GM23338 (cell line): ENCODE data around the gene ANKRD7. TPM values are rescaled to one million over a fixed set of nuclear protein-coding genes. Genes with fewer than 3 reads are reported as not detected.

Source experiments
- ATAC-seq: fragments of 200-7000 bp; cut with Tn5 transposase; 3 replicates; pipeline ENCODE4 v1.9.1; 2020
- DNase-seq: peaks from one replicate; pipeline ENCODE4 v3.0.0-alpha.2; 2015; ENCODE audit warnings: low spot score
- H2AFZ ChIP-seq: fragments of 200-600 bp; sonication (generic); 2 replicates; pipeline ENCODE4 v1.8.0; 2016; ENCODE audit warnings: antibody characterized with exemption, mild to moderate bottlenecking, moderate library complexity
- H3F3A ChIP-seq: fragments of 200-600 bp; sonication (generic); replicated peaks from 2 replicates; pipeline ENCODE4 v1.8.0; 2017; ENCODE audit warnings: antibody characterized with exemption, mixed run types, low read depth
- H3K27ac ChIP-seq: fragments of 200-600 bp; sonication (generic); 2 replicates; pipeline ENCODE4 v1.6.1; 2016; ENCODE audit warnings: low read depth
- H3K27me3 ChIP-seq: fragments of 200-600 bp; sonication (generic); 2 replicates; pipeline ENCODE4 v1.8.0; 2016; ENCODE audit warnings: mild to moderate bottlenecking, mixed run types, moderate library complexity; ENCODE audit not compliant: insufficient read depth
- H3K36me3 ChIP-seq: fragments of 200-600 bp; sonication (generic); 2 replicates; pipeline ENCODE4 v1.8.0; 2016; ENCODE audit warnings: mild to moderate bottlenecking; ENCODE audit not compliant: insufficient read depth
- H3K4me1 ChIP-seq: fragments of 200-600 bp; sonication (generic); 2 replicates; pipeline ENCODE4 v1.8.0; 2016; ENCODE audit warnings: mild to moderate bottlenecking, moderate library complexity; ENCODE audit not compliant: insufficient read depth
- H3K4me2 ChIP-seq: fragments of 200-600 bp; sonication (generic); 2 replicates; pipeline ENCODE4 v1.7.1; 2017; ENCODE audit warnings: mixed run types
- H3K4me3 ChIP-seq: fragments of 200-600 bp; sonication (generic); 2 replicates; pipeline ENCODE4 v1.6.1; 2016; ENCODE audit warnings: mixed run types
- H3K79me2 ChIP-seq: fragments of 200-600 bp; sonication (generic); replicated peaks from 2 replicates; pipeline ENCODE4 v1.8.0; 2017; ENCODE audit warnings: mild to moderate bottlenecking; ENCODE audit not compliant: insufficient read depth
- H3K9me2 ChIP-seq: fragments of 200-600 bp; sonication (generic); 2 replicates; pipeline ENCODE4 v1.8.0; 2017; ENCODE audit not compliant: insufficient read depth
- H4K20me1 ChIP-seq: fragments of 200-600 bp; sonication (generic); replicated peaks from 2 replicates; pipeline ENCODE4 v1.8.0; 2017; ENCODE audit warnings: mild to moderate bottlenecking; ENCODE audit not compliant: insufficient read depth
- H3K27ac Mint-ChIP-seq: 2 replicates; pipeline ENCODE4 v1.8.0; 2020; ENCODE audit warnings: inconsistent platforms, mild to moderate bottlenecking, moderate library complexity, mixed read lengths
- H3K27me3 Mint-ChIP-seq: 3 replicates; pipeline ENCODE4 v1.8.0; 2022; ENCODE audit warnings: low read depth, mild to moderate bottlenecking, moderate library complexity, mixed read lengths, inconsistent platforms; ENCODE audit not compliant: insufficient read depth, poor library complexity
- H3K36me3 Mint-ChIP-seq: 3 replicates; pipeline ENCODE4 v1.8.0; 2021; ENCODE audit warnings: low read depth, mild to moderate bottlenecking, inconsistent platforms, moderate library complexity, mixed read lengths
- H3K4me1 Mint-ChIP-seq: 3 replicates; pipeline ENCODE4 v1.8.0; 2020; ENCODE audit warnings: mild to moderate bottlenecking, inconsistent platforms, mixed read lengths
- H3K4me3 Mint-ChIP-seq: 3 replicates; pipeline ENCODE4 v1.8.0; 2021; ENCODE audit warnings: moderate library complexity, mild to moderate bottlenecking, inconsistent platforms, mixed read lengths
- H3K9me3 Mint-ChIP-seq: 3 replicates; pipeline ENCODE4 v1.8.0; 2020; ENCODE audit warnings: moderate library complexity, mild to moderate bottlenecking, inconsistent platforms, mixed read lengths
- CREB1 ChIP-seq: fragments of 250-450 bp; sonication (Bioruptor Pico); IDR thresholded peaks from 2 replicates; pipeline ENCODE4 v1.5.0; 2020; ENCODE audit warnings: low read depth, mild to moderate bottlenecking, moderate library complexity
- ETS1 ChIP-seq: IDR thresholded peaks from 2 replicates; pipeline ENCODE4 v1.6.1; 2016; ENCODE audit warnings: antibody characterized with exemption
- EZH2 ChIP-seq: fragments of 200-600 bp; sonication (generic); IDR thresholded peaks from one replicate; pipeline ENCODE4 v1.8.0; 2017; ENCODE audit warnings: antibody characterized with exemption, mild to moderate bottlenecking, low read depth; ENCODE audit not compliant: unreplicated experiment
- POLR2AphosphoS5 ChIP-seq: IDR thresholded peaks from 2 replicates; pipeline ENCODE4 v1.6.1; 2016; ENCODE audit warnings: antibody characterized with exemption, low read depth
- ZNF114 ChIP-seq: fragments of 250-450 bp; sonication (Bioruptor Pico); IDR thresholded peaks from 2 replicates; pipeline ENCODE4 v1.5.0; 2020; ENCODE audit warnings: mild to moderate bottlenecking, moderate library complexity
- ZNF331 ChIP-seq: fragments of 250-450 bp; sonication (Bioruptor Pico); IDR thresholded peaks from 2 replicates; pipeline ENCODE4 v1.5.0; 2020; ENCODE audit warnings: low read depth, mild to moderate bottlenecking, moderate library complexity
- polyA plus RNA-seq: library from polyadenylated mRNA; unstranded; fragments of >200 nt; fragmentation: Nextera tagmentation; extraction: Ambion mirVana; gene quantifications from 2 replicates; pipeline ENCODE4 v1.2.1, GENCODE V29; 2016
- total RNA-seq: library from RNA; depleted of rRNA; stranded (reverse); fragments of >200 nt; shearing (Covaris generic); gene quantifications from 2 replicates; pipeline ENCODE4 v1.2.3, GENCODE V29; 2014
- TF ChIP-seq, protein P1 (sequence below), 2 experiments: fragments of 200-600 bp in 1 of 2; sonication (generic) in 1 of 2; conservative IDR thresholded peaks; 2 replicates each; pipeline versions ENCODE4 v1.5.1 to v1.6.1; 2016 to 2017; ENCODE audit warnings: antibody characterized with exemption in 2 of 2, low read depth in 2 of 2, mild to moderate bottlenecking in 2 of 2, moderate library complexity in 1 of 2
- TF ChIP-seq, protein P2 (sequence below): IDR thresholded peaks from one replicate; pipeline ENCODE4 v1.6.1; 2018; ENCODE audit warnings: antibody characterized with exemption; ENCODE audit not compliant: unreplicated experiment

The ANKRD7 gene
- total and polyA plus RNA-seq, 2 experiments from 2014 or later = 1.6 to 2.1 TPM

DNA sequence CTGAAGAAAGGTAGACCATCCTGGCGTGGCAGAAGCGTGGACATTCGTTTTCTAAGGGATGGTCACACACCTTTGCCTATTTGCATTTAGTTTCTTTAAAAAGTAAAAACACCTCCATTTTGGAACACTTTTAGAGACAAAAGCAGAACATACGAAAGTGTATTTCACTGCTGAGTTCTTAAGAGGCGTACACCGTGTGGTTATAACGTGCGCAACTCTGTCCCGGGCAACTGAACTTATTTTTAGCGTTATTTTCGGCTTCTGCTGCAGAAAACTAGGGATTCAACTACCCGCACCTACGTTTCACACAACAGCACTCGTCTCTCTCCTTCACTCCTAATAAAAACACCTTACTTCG lies 41.1 kb upstream of the ANKRD7 start (continued):
- TF ChIP-seq EZH2 (no peak), ZNF114 (CRISPR knock-in tag) (no peak)
- TF ChIP-seq, protein P1, sequence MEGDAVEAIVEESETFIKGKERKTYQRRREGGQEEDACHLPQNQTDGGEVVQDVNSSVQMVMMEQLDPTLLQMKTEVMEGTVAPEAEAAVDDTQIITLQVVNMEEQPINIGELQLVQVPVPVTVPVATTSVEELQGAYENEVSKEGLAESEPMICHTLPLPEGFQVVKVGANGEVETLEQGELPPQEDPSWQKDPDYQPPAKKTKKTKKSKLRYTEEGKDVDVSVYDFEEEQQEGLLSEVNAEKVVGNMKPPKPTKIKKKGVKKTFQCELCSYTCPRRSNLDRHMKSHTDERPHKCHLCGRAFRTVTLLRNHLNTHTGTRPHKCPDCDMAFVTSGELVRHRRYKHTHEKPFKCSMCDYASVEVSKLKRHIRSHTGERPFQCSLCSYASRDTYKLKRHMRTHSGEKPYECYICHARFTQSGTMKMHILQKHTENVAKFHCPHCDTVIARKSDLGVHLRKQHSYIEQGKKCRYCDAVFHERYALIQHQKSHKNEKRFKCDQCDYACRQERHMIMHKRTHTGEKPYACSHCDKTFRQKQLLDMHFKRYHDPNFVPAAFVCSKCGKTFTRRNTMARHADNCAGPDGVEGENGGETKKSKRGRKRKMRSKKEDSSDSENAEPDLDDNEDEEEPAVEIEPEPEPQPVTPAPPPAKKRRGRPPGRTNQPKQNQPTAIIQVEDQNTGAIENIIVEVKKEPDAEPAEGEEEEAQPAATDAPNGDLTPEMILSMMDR (conservative IDR thresholded peaks at IDR 0.05; ENCODE audit: low read depth in 2 of 2) = no peak

DNA sequence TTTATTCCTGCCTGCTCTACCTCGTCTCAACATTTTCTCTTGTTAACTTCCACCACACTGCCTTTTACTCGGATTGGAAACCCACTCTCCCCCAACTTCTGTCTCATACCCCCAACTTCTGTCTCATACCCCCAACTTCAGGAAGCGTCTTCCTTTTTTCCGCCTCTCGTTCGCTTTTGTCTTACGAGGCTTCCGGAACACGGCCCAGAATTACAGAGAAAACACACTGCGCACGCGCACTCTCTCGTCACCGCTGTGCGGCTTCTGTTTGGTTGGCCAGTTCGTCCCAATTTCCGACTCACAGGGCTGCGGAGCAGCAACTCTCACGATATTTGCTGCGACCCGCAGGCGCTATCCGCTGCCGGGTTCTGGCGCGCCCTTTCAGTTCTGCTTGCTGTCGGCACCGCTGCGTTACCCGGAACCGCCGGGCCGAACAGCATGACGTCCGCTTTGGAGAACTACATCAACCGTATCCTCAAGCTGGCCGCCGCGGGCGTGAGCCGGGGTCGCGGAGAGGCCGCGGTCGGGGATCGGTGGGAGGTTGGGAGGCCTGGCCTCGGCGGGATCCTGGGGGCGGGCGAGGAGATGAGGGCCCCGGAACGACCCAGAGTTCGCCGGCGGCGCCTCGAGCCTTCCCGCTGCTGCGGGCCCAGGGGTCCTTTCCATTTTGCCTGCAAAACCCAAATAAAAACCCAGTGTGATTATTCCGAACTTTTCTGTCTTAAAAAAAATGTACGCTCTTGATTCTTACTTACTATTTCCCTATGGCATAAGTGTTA lies 40.5 kb upstream of the ANKRD7 start, which contains the start of gene LSM8:
LSM8 (plus strand) TSS at position 379 of the 779 bp plus-strand sequence; CDS start at position 439, 60 bp downstream.
- H3K9me3 Mint-ChIP-seq = no peaks in the 10 kb centered on the region
- H3K4me3 Mint-ChIP-seq = peak within 1 kb of the TSS; percentile 95
- peaks cover 38% of the 10 kb centered on the region for H3K36me3 Mint-ChIP-seq
- H3K27ac ChIP-seq = peak within 1 kb of the TSS; percentile 94
- H3K27ac Mint-ChIP-seq = peak within 1 kb of the TSS; percentile 99
- H3F3A ChIP-seq = no peaks in the 10 kb centered on the region
- peak; percentile 90 for TF ChIP-seq POLR2AphosphoS5
- no peak for TF ChIP-seq ZNF331 (CRISPR knock-in tag)
- no peak for TF ChIP-seq ZNF114 (CRISPR knock-in tag)
- TF ChIP-seq, protein P2, sequence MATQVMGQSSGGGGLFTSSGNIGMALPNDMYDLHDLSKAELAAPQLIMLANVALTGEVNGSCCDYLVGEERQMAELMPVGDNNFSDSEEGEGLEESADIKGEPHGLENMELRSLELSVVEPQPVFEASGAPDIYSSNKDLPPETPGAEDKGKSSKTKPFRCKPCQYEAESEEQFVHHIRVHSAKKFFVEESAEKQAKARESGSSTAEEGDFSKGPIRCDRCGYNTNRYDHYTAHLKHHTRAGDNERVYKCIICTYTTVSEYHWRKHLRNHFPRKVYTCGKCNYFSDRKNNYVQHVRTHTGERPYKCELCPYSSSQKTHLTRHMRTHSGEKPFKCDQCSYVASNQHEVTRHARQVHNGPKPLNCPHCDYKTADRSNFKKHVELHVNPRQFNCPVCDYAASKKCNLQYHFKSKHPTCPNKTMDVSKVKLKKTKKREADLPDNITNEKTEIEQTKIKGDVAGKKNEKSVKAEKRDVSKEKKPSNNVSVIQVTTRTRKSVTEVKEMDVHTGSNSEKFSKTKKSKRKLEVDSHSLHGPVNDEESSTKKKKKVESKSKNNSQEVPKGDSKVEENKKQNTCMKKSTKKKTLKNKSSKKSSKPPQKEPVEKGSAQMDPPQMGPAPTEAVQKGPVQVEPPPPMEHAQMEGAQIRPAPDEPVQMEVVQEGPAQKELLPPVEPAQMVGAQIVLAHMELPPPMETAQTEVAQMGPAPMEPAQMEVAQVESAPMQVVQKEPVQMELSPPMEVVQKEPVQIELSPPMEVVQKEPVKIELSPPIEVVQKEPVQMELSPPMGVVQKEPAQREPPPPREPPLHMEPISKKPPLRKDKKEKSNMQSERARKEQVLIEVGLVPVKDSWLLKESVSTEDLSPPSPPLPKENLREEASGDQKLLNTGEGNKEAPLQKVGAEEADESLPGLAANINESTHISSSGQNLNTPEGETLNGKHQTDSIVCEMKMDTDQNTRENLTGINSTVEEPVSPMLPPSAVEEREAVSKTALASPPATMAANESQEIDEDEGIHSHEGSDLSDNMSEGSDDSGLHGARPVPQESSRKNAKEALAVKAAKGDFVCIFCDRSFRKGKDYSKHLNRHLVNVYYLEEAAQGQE = peak; percentile 40
- no peak; the same call in 1 of the 2 replicates for TF ChIP-seq ETS1
- peak; percentile 69; the same call in 1 of the 2 replicates for TF ChIP-seq CREB1 (CRISPR knock-in tag)
- ATAC-seq (peak; percentile 98), DNase-seq (peak; percentile 97)
- no peaks in the 10 kb centered on the region for H3K27me3 ChIP-seq
- H3K36me3 ChIP-seq = peaks cover 15% of the 10 kb centered on the region; the same call in 1 of the 2 replicates
- no peaks in the 10 kb centered on the region for H3K9me2 ChIP-seq
- peaks cover 36% of the 10 kb centered on the region for H3K79me2 ChIP-seq
- H3K4me2 ChIP-seq = peak within 1 kb of the TSS; percentile 91
- peaks cover 8% of the 10 kb centered on the region for H3K4me1 Mint-ChIP-seq
- no peaks in the 10 kb centered on the region; the same call in 1 of the 2 replicates for H4K20me1 ChIP-seq
- H3K4me3 ChIP-seq = peak within 1 kb of the TSS; percentile 83
- no peaks in the 10 kb centered on the region for H3K27me3 Mint-ChIP-seq
- peak within 1 kb of the TSS; percentile 53; the same call in 1 of the 2 replicates for H2AFZ ChIP-seq
- no peaks in the 10 kb centered on the region for H3K4me1 ChIP-seq
